Immature natural killer cell (primary cell): ENCODE results near the gene PYGM. TPM values are rescaled to one million over a fixed set of nuclear protein-coding genes. Genes with fewer than 3 reads are reported as not detected.

ENCODE experiments used
- DNase-seq, 3 donors: peaks; one replicate each; pipeline ENCODE4 v3.0.0; 2022; ENCODE audit warnings: mixed read lengths in 1 of 3
- H3K27ac Mint-ChIP-seq, 6 donors: one replicate each; pipeline ENCODE4 v1.8.0; 2020; ENCODE audit warnings: mixed read lengths in 6 of 6, mild to moderate bottlenecking in 5 of 6, inconsistent platforms in 4 of 6, moderate library complexity in 3 of 6
- H3K27me3 Mint-ChIP-seq, 3 donors: one replicate each; pipeline ENCODE4 v1.8.0; 2020 to 2021; ENCODE audit warnings: low read depth in 3 of 3, mild to moderate bottlenecking in 3 of 3, mixed read lengths in 3 of 3, moderate library complexity in 3 of 3, inconsistent platforms in 1 of 3
- H3K36me3 Mint-ChIP-seq, 3 donors: one replicate each; pipeline ENCODE4 v1.8.0; 2020; ENCODE audit warnings: mixed read lengths in 3 of 3, inconsistent platforms in 2 of 3, mild to moderate bottlenecking in 2 of 3
- H3K4me1 Mint-ChIP-seq, 2 donors: one replicate each; pipeline ENCODE4 v1.8.0; 2020; ENCODE audit warnings: inconsistent platforms in 2 of 2, mild to moderate bottlenecking in 2 of 2, mixed read lengths in 2 of 2, moderate library complexity in 1 of 2
- H3K4me3 Mint-ChIP-seq, 5 donors: one replicate each; pipeline ENCODE4 v1.8.0; 2020; ENCODE audit warnings: mild to moderate bottlenecking in 5 of 5, mixed read lengths in 5 of 5, inconsistent platforms in 3 of 5, moderate library complexity in 3 of 5
- H3K9me3 Mint-ChIP-seq, 6 donors: one replicate each; pipeline ENCODE4 v1.8.0; 2020; ENCODE audit warnings: mild to moderate bottlenecking in 6 of 6, mixed read lengths in 6 of 6, inconsistent platforms in 4 of 6, moderate library complexity in 3 of 6
- polyA plus RNA-seq, 3 donors: library from polyadenylated mRNA; unstranded; fragments of 300-500 nt; fragmentation: Illumina TruSeq; gene quantifications; one replicate each; pipeline ENCODE4 v1.2.3, GENCODE V29; 2021

Gene PYGM
- polyA plus RNA-seq, 3 donors from 2014 or later, result 0.63 to 1.1 TPM; not detected in 1

DNA sequence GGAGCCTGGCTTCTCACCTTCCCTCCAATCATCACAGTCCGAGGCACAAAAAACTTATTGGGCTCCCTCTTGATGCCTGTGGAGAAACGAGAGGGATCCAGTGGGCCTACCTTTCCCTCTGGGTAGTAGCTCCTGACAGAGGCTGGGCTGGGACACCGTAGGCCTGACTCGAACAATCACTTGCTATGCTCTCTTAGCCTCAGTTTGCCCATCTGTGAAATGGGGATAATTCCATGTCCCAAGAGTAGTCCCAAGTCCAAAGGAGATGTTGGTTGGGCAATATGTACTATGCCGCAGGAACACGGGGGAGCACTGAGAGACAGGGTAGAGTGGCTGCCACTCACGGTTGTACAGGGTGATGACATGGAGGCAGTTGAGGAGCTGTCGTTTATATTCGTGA lies 8.2 kb downstream of the PYGM start:
- peak overlapping the region in 2 of 6 donors; percentile 40 to 41 for H3K27ac Mint-ChIP-seq
- H3K4me1 Mint-ChIP-seq, result peaks cover 37 to 44% of the 10 kb centered on the region in 2 donors
- H3K36me3 Mint-ChIP-seq, result peaks cover 4 to 23% (median 15%) of the 10 kb centered on the region in 3 donors
- H3K4me3 Mint-ChIP-seq, result no peak overlapping the region
- peaks cover 0 to 6% (median 4%) of the 10 kb centered on the region in 3 donors for H3K27me3 Mint-ChIP-seq
- no peak for DNase-seq
- H3K9me3 Mint-ChIP-seq, result no peaks in the 10 kb centered on the region

DNA sequence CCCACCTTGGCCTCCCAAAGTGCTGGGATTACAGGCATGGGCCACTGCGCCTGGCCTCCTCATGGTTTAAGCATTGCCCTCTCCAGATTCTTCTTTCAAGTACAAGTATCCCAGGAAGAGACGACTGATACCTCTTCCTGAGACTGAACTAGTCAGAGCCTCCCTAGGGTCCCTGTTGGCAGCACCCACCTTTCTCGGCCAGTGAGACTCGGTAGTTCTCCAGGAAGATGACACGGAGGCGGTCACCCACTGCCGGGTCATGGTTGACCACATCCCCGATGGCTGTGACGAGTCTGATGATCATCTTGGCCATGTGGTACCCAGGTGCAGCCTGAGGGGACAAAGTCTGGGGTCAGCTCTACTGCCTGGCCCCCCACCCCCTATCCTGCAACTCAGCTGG lies 8.6 kb downstream of the PYGM start:
- Mint-ChIP-seq H3K27me3 (peaks cover 0 to 6% (median 4%) of the 10 kb centered on the region in 3 donors), H3K4me3 (no peak overlapping the region), H3K36me3 (peaks cover 4 to 23% (median 15%) of the 10 kb centered on the region in 3 donors), H3K27ac (peak overlapping the region in 1 of 6 donors; percentile 7), H3K9me3 (no peaks in the 10 kb centered on the region), H3K4me1 (peaks cover 42 to 48% of the 10 kb centered on the region in 2 donors)
- no peak for DNase-seq

DNA sequence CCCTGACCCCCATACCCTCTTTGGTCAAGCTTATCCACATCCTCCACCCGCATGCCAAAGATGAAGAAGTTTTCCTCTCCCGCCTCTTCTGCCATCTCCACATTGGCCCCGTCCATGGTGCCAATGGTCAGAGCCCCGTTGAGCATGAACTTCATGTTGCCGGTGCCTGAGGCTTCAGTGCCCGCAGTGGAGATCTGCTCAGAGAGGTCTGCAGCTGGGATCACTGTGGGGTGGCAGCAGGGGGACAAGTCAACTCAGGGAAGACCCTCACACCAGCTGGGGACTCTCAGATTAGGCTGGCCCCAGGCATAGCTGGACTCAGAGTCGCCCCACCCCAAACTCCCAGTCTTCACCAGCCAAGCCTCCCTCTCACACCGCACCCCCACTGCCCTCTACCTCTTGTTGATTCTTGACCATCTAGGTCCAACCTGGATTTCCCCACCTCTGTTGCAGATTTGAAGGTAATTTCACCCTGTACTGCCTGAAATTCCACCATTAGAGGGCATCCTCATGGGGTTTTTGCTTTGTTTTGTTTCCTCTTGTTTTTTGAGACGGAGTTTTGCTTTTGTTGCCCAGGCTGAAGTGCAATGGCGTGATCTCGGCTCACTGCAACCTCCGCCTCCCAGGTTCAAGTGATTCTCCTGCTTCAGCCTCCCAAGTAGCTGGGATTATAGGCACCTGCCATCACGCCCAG lies 9.3 kb downstream of the PYGM start:
- Mint-ChIP-seq H3K4me1 (peaks cover 46 to 50% of the 10 kb centered on the region in 2 donors), H3K4me3 (no peak overlapping the region), H3K27ac (peak overlapping the region in 4 of 6 donors; percentile 30 to 76 (median 52)), H3K27me3 (peaks cover 2 to 9% (median 5%) of the 10 kb centered on the region in 3 donors), H3K9me3 (no peaks in the 10 kb centered on the region), H3K36me3 (peaks cover 4 to 23% (median 15%) of the 10 kb centered on the region in 3 donors)
- DNase-seq, result no peak

DNA sequence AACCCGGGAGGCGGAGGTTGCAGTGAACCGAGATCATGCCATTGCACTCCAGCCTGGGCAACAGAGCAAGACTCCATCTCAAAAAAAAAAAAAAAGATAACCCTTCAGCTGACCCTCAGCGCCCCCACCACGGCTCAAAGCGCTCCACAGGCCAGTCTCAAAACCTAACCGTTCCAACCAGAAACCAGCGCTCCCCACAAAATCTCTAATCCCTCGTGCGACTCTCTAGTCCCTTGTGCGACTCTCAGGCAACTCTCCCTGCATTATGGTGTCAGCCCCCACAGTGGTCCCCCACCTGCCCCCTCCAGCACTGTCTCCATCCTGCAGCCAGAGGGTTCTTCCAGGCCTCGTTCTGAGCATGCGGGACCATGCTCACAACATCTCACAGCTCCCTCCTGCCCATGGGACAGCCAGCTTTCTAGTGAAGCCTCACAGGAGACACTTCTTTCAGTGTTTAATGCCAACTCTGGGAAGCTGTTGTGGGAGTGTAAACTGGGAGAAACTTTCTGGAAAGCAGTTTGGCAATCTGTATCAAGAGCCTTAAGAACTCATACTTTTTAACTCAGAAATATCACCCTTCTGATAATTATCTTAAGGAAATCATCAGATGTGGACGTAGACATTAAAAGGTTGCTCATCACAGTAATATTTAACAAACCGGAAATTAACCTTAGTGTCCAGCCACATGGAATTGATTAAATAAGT lies 11.7 kb downstream of the PYGM start:
- Mint-ChIP-seq H3K4me1 (peaks cover 52 to 58% of the 10 kb centered on the region in 2 donors), H3K9me3 (no peaks in the 10 kb centered on the region), H3K36me3 (peaks cover 4 to 22% (median 15%) of the 10 kb centered on the region in 3 donors), H3K27ac (peak overlapping the region in 3 of 6 donors; percentile 18 to 82 (median 65)), H3K4me3 (peak overlapping the region in 1 of 5 donors; percentile 2), H3K27me3 (peaks cover 17 to 22% (median 19%) of the 10 kb centered on the region in 3 donors)
- DNase-seq, result no peak

DNA sequence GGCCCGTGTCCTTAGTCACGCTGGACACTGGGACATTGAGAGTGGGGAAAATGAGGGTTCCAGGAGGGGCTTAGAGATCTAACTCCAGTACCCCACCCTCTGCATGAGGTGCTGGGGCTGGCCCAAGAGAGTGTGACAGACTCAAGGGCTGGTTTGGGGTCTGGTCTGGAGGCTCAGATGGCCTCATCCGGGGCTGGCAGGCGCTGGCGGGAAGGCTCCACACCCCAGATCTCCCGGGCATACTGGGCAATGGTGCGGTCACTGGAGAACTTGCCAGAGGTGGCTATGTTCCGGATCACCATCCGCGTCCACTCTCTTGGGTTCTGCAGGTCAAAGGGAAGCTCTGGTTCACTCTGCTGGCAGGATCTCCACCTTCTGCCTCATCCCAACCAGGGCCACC lies 13.3 kb downstream of the PYGM start:
- Mint-ChIP-seq H3K36me3 (peaks cover under 1 to 12% (median 10%) of the 10 kb centered on the region in 3 donors), H3K27ac (peak overlapping the region; percentile 70 to 99 (median 88)), H3K27me3 (peaks cover 16 to 22% (median 17%) of the 10 kb centered on the region in 3 donors), H3K4me3 (peak overlapping the region; percentile 62 to 97 (median 94)), H3K4me1 (peaks cover 49 to 58% of the 10 kb centered on the region in 2 donors), H3K9me3 (no peaks in the 10 kb centered on the region)
- DNase-seq, result no peak

DNA sequence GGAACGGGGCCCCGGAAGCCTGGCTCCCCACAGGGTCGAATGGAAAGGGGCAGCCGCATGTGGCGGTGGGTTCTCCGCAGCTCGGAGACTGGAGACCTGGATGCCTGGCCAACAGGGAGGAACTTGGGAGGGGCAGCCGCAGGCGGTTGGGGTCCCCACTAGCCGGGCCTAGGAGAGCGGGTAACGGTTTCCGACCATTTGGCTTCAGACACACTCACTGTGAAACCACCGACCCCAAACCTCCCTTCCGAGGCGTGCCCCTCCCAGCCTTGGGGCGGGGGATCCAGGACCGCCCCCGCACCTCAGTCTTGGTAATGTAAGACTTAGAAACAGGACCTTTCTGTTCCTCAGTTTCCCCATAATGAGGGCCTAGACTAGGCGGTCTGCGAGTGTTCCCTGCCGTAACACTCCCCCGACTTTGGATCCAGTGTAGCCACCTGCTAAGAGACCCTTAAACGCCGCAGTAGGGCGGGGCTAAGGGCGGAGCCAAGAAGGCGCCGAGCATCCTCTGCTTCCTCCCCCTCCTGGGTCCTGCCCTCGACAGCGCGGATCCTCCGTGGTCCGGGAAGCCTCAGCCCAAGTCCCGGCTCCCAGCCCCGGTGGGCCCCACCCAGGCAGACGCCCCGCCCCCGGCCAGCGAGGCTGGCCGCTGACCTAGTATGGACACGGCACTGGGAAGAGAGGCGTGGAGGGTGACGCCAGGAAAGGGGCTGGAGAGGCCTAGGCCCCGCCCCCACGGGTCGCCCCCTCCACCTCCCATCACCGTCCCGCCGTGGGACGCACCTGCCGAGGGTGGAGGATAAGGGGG lies 14.0 kb downstream of the PYGM start:
- peak overlapping the region; percentile 90 to 100 (median 99) for H3K27ac Mint-ChIP-seq
- H3K36me3 Mint-ChIP-seq, result peaks cover 0 to 11% (median 6%) of the 10 kb centered on the region in 3 donors
- H3K4me3 Mint-ChIP-seq, result peak overlapping the region; percentile 94 to 98 (median 97)
- no peaks in the 10 kb centered on the region for H3K9me3 Mint-ChIP-seq
- H3K27me3 Mint-ChIP-seq, result peaks cover 16 to 22% (median 17%) of the 10 kb centered on the region in 3 donors
- peaks cover 49 to 58% of the 10 kb centered on the region in 2 donors for H3K4me1 Mint-ChIP-seq
- DNase-seq, result peak; percentile 92 to 93 (median 92)

DNA sequence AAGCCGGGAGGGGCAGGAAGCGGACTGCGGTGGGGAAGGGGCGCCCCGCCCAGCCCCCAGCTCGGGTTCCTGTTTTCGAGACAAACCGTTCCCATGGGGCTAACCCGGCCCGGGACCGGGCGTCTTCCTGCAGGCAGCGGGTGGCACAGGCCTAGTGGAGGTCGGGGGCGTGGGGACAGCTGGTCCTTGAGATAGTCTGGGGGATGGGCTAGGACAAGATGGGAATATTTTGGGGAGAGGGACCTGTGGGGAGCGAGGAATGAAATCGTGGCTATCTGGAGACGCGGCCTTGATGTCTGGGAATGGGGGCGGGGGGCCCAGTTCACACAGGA lies 14.6 kb downstream of the PYGM start:
- Mint-ChIP-seq H3K27ac (peak overlapping the region; percentile 90 to 100 (median 99)), H3K36me3 (peaks cover 4 to 11% (median 4%) of the 10 kb centered on the region in 3 donors), H3K4me3 (peak overlapping the region; percentile 94 to 98 (median 97)), H3K4me1 (peaks cover 48 to 58% of the 10 kb centered on the region in 2 donors), H3K27me3 (peaks cover 16 to 22% (median 17%) of the 10 kb centered on the region in 3 donors), H3K9me3 (no peaks in the 10 kb centered on the region)
- DNase-seq, result peak; percentile 89 to 92 (median 92)

DNA sequence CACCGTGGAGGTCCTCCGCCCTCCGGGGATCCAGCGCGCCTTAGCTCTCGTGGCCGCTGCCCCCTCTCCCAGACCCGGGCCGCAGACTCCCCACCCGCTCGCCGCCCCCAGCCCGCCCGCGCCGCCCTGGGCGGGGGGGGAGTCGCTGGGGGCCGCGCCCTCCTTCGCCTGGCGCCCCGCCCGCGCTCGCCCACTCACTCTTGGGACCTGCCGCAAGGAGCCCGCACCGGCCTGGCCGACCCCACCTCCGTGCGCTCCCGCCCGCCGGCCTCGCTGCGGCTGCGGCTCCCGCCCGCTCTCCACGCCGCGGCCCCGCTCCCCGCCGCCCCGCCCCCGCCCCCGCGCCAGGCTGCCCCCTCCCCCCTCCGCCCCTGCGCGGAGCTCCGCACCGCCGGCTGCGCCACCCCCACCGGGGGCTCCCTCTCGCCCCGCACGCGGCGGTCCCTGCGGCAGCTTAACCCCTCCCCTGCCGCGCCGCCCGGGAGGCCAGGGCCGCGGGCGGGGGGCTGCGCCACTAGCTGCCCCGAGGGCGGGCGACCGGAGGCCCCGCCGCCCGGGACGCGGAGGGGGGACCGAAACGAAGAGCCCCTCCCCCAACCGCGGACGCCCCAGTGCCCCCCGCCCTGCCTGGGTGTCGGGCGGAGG lies 15.1 kb downstream of the PYGM start:
- Mint-ChIP-seq H3K36me3 (peaks cover 4 to 9% (median 4%) of the 10 kb centered on the region in 3 donors), H3K27me3 (peaks cover 16 to 21% (median 17%) of the 10 kb centered on the region in 3 donors), H3K4me3 (peak overlapping the region; percentile 94 to 100 (median 97)), H3K9me3 (no peaks in the 10 kb centered on the region), H3K27ac (peak overlapping the region; percentile 85 to 100 (median 99)), H3K4me1 (peaks cover 47 to 57% of the 10 kb centered on the region in 2 donors)
- peak in 2 of 3 donors; percentile 64 to 66 for DNase-seq

DNA sequence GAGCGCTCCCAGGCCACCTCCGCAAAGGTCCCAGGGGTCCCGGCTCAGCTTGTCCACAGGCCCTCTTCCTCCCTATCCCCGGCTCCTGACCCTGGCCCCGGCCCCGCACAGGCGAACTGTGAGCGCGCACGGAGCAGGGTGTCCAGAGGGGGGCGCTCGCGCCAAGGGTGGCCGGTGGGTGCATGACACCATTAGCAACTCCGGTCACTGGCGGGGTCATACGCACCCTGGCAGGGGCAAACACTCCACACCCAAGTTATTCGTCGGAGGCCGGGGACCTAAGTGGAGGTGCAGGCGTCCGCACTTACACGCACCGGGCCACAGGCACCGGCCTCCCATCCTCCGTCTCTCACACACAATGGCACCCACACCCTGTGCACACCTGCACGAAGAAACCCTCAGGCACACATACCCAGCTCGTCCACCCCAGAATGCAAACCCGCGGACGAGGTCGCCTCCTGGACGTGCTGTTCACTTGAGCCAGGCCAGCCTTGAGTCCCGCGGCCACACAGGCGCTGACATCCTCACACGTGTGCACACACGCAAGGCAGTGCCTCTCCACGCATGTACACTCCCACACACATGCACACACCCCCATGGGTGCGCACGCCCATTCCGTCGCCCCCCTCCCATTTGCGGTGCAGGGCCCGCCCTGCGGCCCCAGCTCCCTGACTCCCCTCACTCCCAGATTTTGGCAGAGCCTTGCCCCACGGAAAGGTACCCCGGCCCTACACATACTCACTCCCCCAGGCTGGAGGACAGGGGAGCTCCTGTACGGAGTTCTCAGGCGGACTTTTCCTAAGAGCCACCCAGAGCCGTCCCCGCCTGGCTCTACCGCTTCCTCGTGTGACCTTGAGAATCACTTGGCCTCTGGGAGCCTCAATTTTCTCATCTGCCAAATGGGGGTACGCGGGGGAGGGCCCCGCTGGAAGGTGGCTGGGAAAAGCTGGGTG lies 15.9 kb downstream of the PYGM start, which contains the start of gene RASGRP2:
TSS of gene RASGRP2 (minus strand) at position 552 of the 953 bp plus-strand sequence. CDS start 1,276 bp downstream, outside the sequence.
- Mint-ChIP-seq H3K27me3 (peaks cover 16 to 21% (median 17%) of the 10 kb centered on the region in 3 donors), H3K4me3 (peak within 1 kb of the TSS; percentile 92 to 100 (median 96)), H3K27ac (peak within 1 kb of the TSS; percentile 85 to 100 (median 98)), H3K36me3 (peaks cover 4 to 9% (median 4%) of the 10 kb centered on the region in 3 donors), H3K9me3 (no peaks in the 10 kb centered on the region), H3K4me1 (peaks cover 47 to 57% of the 10 kb centered on the region in 2 donors)
- peak; percentile 90 to 92 (median 92) for DNase-seq

DNA sequence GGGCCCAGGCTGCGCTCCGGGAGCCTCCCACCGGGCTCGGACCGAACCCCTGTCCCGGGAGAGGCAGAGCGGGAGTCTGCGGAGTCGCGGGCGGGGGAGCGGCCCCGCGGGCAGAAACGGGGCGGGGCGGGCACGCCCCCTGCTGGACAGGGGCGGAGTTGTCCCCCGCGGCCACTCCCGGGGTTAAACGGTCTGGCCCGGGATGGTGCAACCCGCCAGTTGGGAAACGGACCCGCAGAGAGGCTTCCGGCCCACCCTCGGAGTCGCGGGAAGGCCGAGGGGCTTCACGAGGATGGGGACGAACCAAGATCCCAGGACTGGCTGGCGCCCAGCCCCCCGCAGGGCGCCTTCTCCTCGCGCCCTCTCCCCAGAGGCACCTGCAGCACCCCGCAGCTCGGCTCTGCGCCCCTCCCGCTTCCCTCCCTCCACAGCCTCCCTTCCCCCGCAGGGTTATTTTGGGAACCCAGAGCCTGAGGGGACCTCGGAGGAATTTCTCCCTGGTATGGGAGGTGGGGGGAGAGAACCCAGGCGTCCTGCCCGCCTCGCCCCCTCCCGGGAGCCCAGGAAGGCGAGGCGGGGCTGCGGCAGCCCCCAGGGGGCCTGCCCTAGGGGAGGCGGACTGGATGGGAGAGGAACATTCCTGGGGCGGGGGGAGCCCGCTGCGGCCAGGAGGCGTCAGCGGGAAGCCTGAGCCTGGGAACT lies 16.7 kb downstream of the PYGM start:
- peaks cover 16 to 20% (median 17%) of the 10 kb centered on the region in 3 donors for H3K27me3 Mint-ChIP-seq
- H3K9me3 Mint-ChIP-seq, result no peaks in the 10 kb centered on the region
- H3K4me1 Mint-ChIP-seq, result peaks cover 44 to 53% of the 10 kb centered on the region in 2 donors

DNA sequence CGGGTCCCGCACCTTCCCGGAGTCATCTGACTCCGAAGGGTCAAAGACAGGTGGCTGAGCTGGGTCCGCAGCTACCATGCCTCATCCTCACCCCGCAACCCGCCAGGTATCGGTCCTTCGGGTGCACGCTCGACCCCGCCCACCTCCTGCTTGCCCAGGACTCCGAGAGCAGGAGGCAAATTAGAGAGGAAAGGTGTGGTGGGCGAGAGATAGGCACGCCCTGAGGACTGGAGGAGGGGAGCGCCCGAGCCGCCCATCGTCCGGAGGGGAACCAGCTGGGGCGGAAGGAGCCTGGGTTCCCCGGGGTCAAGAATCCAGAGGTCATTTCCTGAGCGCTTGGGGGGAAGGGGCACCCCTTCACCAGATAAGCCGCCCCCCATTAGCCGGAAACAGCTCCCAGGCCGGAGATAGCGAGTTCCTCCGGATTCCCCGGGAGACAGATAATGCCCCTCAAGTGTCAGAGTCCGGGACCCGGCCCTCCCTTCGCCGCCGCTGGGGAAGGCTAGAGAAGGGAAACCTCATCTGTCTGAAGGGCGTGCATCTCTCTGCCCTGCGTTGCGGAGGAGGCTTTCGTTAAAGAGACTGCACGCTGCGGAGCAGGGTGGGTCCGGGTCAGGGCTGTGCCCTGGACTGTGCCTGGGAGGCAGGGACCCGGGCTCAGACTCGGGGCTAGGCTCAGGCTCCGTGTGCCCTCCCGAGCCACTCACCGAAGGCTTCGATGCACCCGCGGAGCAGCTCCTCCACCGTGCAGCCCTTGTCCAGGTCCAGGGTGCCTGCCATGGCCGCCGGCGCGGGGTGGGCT lies 17.5 kb downstream of the PYGM start:
- peak overlapping the region; percentile 78 to 85 (median 81) for H3K4me3 Mint-ChIP-seq
- DNase-seq, result no peak
- H3K4me1 Mint-ChIP-seq, result peaks cover 42 to 46% of the 10 kb centered on the region in 2 donors
- H3K27ac Mint-ChIP-seq, result peak overlapping the region in 5 of 6 donors; percentile 51 to 79 (median 67)
- peaks cover 4 to 11% (median 4%) of the 10 kb centered on the region in 3 donors for H3K36me3 Mint-ChIP-seq
- H3K9me3 Mint-ChIP-seq, result no peaks in the 10 kb centered on the region
- H3K27me3 Mint-ChIP-seq, result peaks cover 15 to 19% (median 17%) of the 10 kb centered on the region in 3 donors

More for the DNA sequence above, 16.7 kb downstream of the PYGM start:
- Mint-ChIP-seq H3K27ac (peak overlapping the region in 1 of 6 donors; percentile 95), H3K36me3 (peaks cover 4 to 9% (median 4%) of the 10 kb centered on the region in 3 donors), H3K4me3 (peak overlapping the region; percentile 4 to 100 (median 96))
- DNase-seq, result peak; percentile 75 to 76 (median 76)
